Breast epithelium (tissue), 3 donors: Measurements from ENCODE around the gene PLOD3.

Experiments used
- POLR2A ChIP-seq: fragments of 450-650 bp; IDR thresholded peaks from one replicate; pipeline ENCODE4 v1.6.1; 2016; ENCODE audit warnings: antibody characterized with exemption, mild to moderate bottlenecking, moderate library complexity
- TF ChIP-seq, protein P1 (sequence below), 3 donors: fragments of 450-650 bp; IDR thresholded peaks; one replicate each; pipeline ENCODE4 v1.5.1; 2016 to 2017; ENCODE audit warnings: antibody characterized with exemption in 3 of 3, mild to moderate bottlenecking in 3 of 3, moderate library complexity in 3 of 3

DNA sequence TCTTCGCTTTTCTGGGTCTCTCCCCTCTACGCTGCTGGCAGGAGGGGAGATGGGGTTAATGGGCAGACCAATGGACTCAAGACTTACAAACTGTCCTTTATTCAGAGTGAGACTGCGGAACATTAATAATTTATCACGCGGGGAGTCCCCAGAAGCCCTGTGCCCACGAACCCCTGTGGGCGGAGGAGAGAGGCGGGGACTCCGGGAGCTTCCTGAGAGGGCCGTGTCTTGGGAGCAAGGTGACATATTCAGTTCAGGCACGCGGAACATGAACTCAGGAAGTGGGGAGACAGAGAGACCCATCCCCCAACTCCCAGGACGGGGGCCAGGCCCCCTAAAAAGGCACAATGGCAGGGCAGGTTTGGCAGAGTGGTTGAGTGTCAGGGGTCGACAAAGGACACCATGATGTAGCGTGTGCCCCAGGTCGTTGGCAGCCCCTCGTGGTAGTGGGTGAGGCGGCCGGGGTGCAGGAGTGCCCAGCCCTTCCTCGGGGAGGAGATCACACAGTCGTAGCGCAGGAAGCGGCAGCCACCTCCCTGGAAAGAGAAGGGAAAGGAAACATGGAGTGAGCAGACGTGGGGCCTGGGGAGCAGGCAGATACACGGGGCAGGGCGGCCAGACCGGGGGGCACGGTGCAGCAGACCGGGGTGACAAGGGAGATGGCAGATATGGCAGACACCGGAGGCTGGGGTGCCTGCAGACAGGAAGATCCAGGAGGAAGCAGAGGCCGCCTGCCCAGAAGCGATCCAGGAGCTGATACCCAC is 11.3 kb downstream of the PLOD3 start:
- TF ChIP-seq, protein P1, sequence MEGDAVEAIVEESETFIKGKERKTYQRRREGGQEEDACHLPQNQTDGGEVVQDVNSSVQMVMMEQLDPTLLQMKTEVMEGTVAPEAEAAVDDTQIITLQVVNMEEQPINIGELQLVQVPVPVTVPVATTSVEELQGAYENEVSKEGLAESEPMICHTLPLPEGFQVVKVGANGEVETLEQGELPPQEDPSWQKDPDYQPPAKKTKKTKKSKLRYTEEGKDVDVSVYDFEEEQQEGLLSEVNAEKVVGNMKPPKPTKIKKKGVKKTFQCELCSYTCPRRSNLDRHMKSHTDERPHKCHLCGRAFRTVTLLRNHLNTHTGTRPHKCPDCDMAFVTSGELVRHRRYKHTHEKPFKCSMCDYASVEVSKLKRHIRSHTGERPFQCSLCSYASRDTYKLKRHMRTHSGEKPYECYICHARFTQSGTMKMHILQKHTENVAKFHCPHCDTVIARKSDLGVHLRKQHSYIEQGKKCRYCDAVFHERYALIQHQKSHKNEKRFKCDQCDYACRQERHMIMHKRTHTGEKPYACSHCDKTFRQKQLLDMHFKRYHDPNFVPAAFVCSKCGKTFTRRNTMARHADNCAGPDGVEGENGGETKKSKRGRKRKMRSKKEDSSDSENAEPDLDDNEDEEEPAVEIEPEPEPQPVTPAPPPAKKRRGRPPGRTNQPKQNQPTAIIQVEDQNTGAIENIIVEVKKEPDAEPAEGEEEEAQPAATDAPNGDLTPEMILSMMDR (IDR thresholded peaks at IDR 0.05) = no peak
- TF ChIP-seq POLR2A = no peak
